Measurements from ENCODE around the gene MAP7D3. TPM values are rescaled to one million over a fixed set of nuclear protein-coding genes. Genes with fewer than 3 reads are reported as not detected.

MAP7D3 gene
- total RNA-seq, 1 donor from 2014 or later, result 8.2 TPM

GRCh38 chrX:136227948-136228838, 23.0 kb downstream of the MAP7D3 start:
- Histone ChIP-seq H3K27ac (no peak overlapping the region), H3K27me3 (ENCODE audit: low read depth) (no peaks in the 10 kb centered on the region), H3K4me1 (no peaks in the 10 kb centered on the region), H3K9me3 (no peaks in the 10 kb centered on the region), H3K36me3 (peaks cover 43% of the 10 kb centered on the region), H3K4me3 (no peak overlapping the region)
- intact Hi-C loops (cut with DNase I), result no loop called here
- ATAC-seq (no peak), DNase-seq (no peak)
- TF ChIP-seq CTCF (IDR thresholded peaks at IDR 0.05), result no peak

- no peak for TF ChIP-seq CTCF (IDR thresholded peaks at IDR 0.05)
- intact Hi-C loops (cut with DNase I), result no loop called here
- DNase-seq (no peak), ATAC-seq (no peak)
- peaks cover 50% of the 10 kb centered on the region for H3K36me3 ChIP-seq
- H3K4me3 ChIP-seq, result no peak overlapping the region
- H3K9me3 ChIP-seq, result no peaks in the 10 kb centered on the region
- H3K4me1 ChIP-seq, result no peaks in the 10 kb centered on the region
- no peak overlapping the region for H3K27ac ChIP-seq
- H3K27me3 ChIP-seq (ENCODE audit: low read depth), result no peaks in the 10 kb centered on the region
These were observed 24.1 kb downstream of the MAP7D3 start for GRCh38 chrX:136227074-136227473.

GRCh38 chrX:136221851-136222513, 29.2 kb downstream of the MAP7D3 start:
- intact Hi-C loops (cut with DNase I), result no loop called here
- Histone ChIP-seq H3K9me3 (no peaks in the 10 kb centered on the region), H3K4me3 (no peak overlapping the region), H3K27me3 (ENCODE audit: low read depth) (no peaks in the 10 kb centered on the region), H3K4me1 (no peaks in the 10 kb centered on the region), H3K36me3 (peaks cover 72% of the 10 kb centered on the region), H3K27ac (no peak overlapping the region)
- ATAC-seq, result no peak
- DNase-seq, result no peak
- TF ChIP-seq CTCF (IDR thresholded peaks at IDR 0.05), result no peak

- peaks cover 63% of the 10 kb centered on the region for H3K36me3 ChIP-seq
- H3K9me3 ChIP-seq, result no peaks in the 10 kb centered on the region
- intact Hi-C loops (cut with DNase I), result no loop called here
- ATAC-seq (no peak), DNase-seq (no peak)
- no peak overlapping the region for H3K27ac ChIP-seq
- no peak for TF ChIP-seq CTCF (IDR thresholded peaks at IDR 0.05)
- no peaks in the 10 kb centered on the region for H3K4me1 ChIP-seq
- no peak overlapping the region for H3K4me3 ChIP-seq
- no peaks in the 10 kb centered on the region for H3K27me3 ChIP-seq (ENCODE audit: low read depth)
These were observed 30.2 kb downstream of the MAP7D3 start for GRCh38 chrX:136220951-136221350.

- no peak overlapping the region for H3K4me3 ChIP-seq
- H3K9me3 ChIP-seq, result no peaks in the 10 kb centered on the region
- no peak for TF ChIP-seq CTCF (IDR thresholded peaks at IDR 0.05)
- no peaks in the 10 kb centered on the region for H3K27me3 ChIP-seq (ENCODE audit: low read depth)
- DNase-seq (no peak), ATAC-seq (no peak)
- H3K36me3 ChIP-seq, result peaks cover 60% of the 10 kb centered on the region
- H3K27ac ChIP-seq, result no peak overlapping the region
- H3K4me1 ChIP-seq, result no peaks in the 10 kb centered on the region
- intact Hi-C loops (cut with DNase I), result no loop called here
These were observed 30.7 kb downstream of the MAP7D3 start for GRCh38 chrX:136220540-136220939.
